Esophagus muscularis mucosa (tissue), 3 donors: ENCODE data around the gene RYR1.

ENCODE experiments used
- POLR2A ChIP-seq: fragments of 450-650 bp; IDR thresholded peaks from one replicate; pipeline ENCODE4 v1.6.1; 2017; ENCODE audit warnings: antibody characterized with exemption, moderate library complexity, mild to moderate bottlenecking, low read depth
- TF ChIP-seq, protein P1 (sequence below), 3 experiments: fragments of 200-600 bp in 2 of 3; fragments of 450-650 bp in 1 of 3; sonication (generic) in 2 of 3; IDR thresholded peaks; one replicate each; pipeline ENCODE4 v1.5.1; 2017 to 2019; ENCODE audit warnings: antibody characterized with exemption in 3 of 3, mild to moderate bottlenecking in 2 of 3, moderate library complexity in 1 of 3

DNA sequence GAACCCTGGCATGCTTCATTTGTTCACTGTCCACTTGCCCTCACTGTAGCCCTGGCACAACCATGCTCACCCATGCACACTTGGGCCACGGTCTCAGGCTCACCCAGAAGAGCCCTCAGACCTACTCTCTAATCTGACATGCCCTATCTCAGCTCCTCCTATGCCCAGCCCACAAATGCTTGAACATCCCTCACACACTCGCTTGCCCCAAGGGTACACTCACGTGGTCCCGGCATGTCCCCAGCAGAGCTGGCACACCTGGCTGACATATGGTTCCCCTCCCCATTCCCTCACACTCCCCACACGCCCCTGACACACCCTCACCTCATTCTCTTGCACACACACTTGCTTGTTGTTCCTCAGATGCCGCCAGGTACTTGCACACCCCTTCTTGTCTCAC, 128.6 kb downstream of the RYR1 start:
- TF ChIP-seq, protein P1, sequence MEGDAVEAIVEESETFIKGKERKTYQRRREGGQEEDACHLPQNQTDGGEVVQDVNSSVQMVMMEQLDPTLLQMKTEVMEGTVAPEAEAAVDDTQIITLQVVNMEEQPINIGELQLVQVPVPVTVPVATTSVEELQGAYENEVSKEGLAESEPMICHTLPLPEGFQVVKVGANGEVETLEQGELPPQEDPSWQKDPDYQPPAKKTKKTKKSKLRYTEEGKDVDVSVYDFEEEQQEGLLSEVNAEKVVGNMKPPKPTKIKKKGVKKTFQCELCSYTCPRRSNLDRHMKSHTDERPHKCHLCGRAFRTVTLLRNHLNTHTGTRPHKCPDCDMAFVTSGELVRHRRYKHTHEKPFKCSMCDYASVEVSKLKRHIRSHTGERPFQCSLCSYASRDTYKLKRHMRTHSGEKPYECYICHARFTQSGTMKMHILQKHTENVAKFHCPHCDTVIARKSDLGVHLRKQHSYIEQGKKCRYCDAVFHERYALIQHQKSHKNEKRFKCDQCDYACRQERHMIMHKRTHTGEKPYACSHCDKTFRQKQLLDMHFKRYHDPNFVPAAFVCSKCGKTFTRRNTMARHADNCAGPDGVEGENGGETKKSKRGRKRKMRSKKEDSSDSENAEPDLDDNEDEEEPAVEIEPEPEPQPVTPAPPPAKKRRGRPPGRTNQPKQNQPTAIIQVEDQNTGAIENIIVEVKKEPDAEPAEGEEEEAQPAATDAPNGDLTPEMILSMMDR (IDR thresholded peaks at IDR 0.05) = no peak
- TF ChIP-seq POLR2A = no peak
